ENCODE data around the gene COMMD4.
A peak's percentile ranks its signal among the peaks of the same experiment; 100 is the strongest.
"Not testable (repeated sequence)": the region's sequence is repeated elsewhere in the genome, so short reads cannot be mapped to it uniquely, and the experiment has no call there.

The COMMD4 gene

GRCh38 chr15:75333654-75334419 lies 2.0 kb upstream of the COMMD4 start:
- DNase-seq (ENCODE audit: low read depth), result not testable (repeated sequence)

DNA sequence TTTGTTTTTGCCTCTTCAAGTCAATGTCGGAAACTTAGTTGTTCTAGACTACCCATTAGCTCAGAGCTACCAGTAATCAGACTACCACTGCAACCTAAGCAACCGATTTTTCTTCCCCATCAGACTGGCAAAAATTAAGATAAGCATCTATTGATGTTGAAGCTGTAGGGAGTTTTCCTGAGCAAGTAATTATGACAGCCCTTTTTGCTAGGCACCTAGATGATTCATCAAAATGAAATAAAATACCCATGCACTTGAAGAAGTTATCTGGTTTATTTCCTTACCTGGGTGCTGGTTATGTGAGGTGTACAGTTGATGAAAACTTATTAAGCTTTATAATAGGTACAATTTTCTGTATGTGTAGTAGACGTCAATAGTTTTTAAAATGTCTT lies 554 bp upstream of the COMMD4 start:
- DNase-seq (ENCODE audit: low read depth), result no peak

DNA sequence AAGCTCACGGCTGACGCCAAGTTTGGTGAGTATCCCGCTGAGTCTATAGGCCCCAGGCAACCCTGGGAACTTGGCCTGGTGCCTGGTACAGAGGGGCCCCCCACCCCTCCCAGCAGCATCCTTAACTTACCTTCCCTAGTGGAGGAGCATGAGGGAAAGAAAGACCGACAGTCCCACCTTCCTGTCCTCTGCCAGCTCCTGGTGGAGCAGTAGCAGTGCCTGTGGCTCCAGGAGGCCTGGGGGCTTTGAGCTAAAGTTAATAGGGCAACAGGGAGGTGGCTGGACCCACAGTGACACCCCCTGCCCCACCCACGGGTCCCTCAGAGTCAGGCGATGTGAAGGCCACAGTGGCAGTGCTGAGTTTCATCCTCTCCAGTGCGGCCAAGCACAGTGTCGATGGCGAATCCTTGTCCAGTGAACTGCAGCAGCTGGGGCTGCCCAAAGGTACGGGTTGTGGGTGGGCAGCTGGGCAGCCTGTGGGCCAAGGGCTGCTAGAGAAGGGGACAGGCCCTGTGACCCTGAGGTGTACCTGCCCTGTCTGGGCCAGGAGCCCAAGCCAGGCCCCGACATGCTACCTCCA lies 2.9 kb downstream of the COMMD4 start:
- DNase-seq (ENCODE audit: low read depth), result no peak

GRCh38 chr15:75339531-75340240 lies 3.8 kb downstream of the COMMD4 start:
- no peak for DNase-seq (ENCODE audit: low read depth)

GRCh38 chr15:75342221-75342620 lies 6.4 kb downstream of the COMMD4 start:
- DNase-seq (ENCODE audit: low read depth), result no peak

GRCh38 chr15:75343953-75344352 lies 8.1 kb downstream of the COMMD4 start:
- DNase-seq (ENCODE audit: low read depth), result not testable (repeated sequence)

DNA sequence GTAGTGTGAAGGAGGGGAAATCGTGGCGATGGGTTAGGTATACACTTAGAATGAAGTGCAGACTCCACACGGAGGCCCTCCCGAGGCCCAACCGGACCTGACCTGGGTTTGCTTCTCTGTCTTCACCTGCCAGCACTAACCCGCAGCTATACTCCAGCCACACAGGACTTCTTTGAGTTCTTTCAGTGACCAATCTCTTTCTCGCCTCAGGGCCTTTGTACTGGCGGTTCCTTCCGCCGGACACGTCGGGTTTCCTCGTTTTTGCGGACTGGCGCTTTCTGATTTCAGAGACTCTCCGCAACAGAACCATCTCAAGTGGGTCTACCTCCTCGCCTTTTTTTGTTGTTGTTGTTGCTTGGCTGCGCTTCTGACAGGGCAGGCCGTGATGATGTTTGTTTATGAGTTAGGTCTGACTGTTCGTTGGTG lies 10.9 kb downstream of the COMMD4 start, which contains the start of gene NEIL1:
Gene NEIL1 (plus strand): TSS at position 244 of the 426 bp plus-strand sequence. CDS start 1,867 bp downstream, outside the sequence.
- DNase-seq (ENCODE audit: low read depth), result no peak

DNA sequence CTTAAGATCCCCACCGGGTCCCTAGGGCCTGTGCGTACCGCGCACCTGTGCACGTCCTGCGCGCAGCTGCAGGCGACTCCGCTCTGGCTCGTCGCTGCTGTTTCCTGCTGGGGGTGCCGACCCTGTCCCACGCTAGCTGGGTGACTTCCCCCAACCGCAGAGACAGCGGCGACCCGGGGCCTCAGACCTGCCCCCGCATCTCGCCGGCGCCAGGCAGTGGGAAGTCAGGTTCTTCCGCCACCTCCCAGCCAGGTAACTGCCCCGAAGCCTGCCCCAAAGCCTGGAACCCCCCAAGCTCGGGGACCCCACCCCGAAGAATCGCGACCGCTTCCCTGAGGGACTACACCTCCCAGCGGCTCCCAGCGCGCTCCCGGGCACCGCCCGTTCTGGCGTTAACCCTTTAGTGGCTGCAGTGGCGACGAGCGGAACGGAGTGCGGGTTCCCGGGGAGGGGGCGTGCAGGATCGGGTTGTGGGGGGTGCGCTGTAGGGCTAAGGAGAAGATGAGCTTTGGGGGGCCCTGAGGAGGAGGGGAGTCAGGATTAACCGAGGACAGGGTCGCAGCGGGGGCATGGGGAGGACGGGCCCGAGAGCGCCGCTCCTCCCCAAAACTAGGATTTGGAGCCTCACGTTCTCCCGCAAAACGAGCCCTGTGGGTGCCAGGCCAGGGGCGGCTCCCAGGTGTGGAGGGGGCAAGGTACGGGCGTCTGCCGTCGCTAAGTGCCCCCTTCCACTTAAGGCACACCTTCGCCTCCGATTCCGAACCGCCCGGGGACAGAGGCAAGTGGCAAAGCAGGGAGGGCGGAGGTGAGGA lies 11.6 kb downstream of the COMMD4 start:
- DNase-seq (ENCODE audit: low read depth), result no peak

GRCh38 chr15:75348034-75348561 lies 12.2 kb downstream of the COMMD4 start:
- DNase-seq (ENCODE audit: low read depth), result no peak

- DNase-seq (ENCODE audit: low read depth), result no peak
These were observed 12.9 kb downstream of the COMMD4 start for GRCh38 chr15:75348562-75349350.

DNA sequence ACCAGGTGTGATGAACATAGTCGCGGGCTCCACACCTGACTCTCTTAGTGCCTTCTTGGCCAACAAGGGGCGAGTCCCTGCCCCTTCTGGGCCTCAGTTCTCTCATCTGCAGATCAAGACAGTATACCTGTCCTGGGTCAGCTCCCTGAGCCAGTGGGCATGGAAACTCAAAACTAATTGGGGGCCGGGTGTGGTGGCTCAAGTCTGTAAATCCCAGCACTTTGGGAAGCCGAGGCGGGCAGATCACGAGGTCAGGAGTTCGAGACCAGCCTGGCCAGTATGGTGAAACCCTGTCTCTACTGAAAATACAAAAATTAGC lies 13.4 kb downstream of the COMMD4 start:
- DNase-seq (ENCODE audit: low read depth), result not testable (repeated sequence)

- DNase-seq (ENCODE audit: low read depth), result peak; percentile 47
These were observed 14.2 kb downstream of the COMMD4 start for GRCh38 chr15:75349851-75350588.

GRCh38 chr15:75350601-75351361 lies 14.9 kb downstream of the COMMD4 start:
- no peak for DNase-seq (ENCODE audit: low read depth)

GRCh38 chr15:75352186-75353080 lies 16.6 kb downstream of the COMMD4 start:
- DNase-seq (ENCODE audit: low read depth), result no peak

GRCh38 chr15:75353604-75354003 lies 17.7 kb downstream of the COMMD4 start:
- DNase-seq (ENCODE audit: low read depth), result no peak

DNA sequence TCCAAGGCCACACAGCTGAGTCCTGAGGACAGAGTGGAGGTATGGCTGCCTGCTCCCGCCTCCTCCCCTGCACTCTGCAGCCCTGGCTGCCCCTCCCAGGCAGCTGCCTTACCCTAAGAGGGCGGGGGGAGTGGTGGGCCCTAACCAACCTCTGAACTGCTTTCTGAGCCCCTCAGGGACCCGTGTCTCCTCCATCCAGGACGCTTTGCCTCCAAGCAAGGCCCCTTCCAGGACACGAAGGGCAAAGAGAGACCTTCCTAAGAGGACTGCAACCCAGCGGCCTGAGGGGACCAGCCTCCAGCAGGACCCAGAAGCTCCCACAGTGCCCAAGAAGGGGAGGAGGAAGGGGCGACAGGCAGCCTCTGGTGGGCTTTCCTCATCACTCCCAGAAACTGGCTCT lies 18.6 kb downstream of the COMMD4 start:
- no peak for DNase-seq (ENCODE audit: low read depth)

GRCh38 chr15:75355369-75355768 lies 19.5 kb downstream of the COMMD4 start:
- DNase-seq (ENCODE audit: low read depth), result no peak

DNA sequence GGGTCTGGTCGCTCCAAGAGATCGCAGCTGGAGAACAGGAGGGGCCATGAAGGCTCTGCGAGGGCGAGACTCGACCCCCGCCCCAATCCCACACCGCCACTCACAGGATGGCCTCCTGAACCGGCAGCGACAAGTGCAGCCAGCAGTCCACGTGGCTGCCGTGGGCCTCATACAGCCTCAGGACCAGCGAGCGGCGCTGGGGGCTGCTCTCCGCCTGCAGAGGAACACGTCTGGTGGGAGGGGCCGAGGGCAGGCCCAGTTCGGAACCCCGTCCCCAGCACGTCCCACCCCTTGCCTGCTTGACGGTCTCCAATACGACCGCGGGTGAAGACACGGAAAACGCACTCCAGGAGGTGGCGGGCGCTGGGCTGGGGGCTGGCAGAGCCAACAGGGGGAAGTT lies 20.1 kb downstream of the COMMD4 start:
- DNase-seq (ENCODE audit: low read depth), result no peak

DNA sequence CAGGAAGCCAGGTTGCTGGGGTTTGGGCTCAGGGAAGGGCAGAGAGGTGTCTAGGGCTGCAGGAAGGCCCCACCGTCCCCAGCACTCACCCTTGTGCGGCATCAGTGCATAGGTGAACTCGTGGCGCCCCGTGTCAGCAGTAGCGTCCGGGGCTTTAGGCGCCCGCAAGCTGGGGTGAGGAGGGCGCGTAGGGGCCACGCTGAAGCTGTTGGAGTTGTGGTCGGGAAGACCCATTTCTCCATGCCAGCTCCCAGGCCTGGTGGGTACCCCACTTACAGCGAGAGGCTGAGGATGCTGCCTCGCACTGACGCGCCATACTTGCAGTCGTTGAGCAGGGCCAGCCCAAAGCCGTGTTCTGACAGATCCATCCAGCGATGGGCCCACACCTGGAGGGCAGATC lies 20.7 kb downstream of the COMMD4 start:
- no peak for DNase-seq (ENCODE audit: low read depth)
